Measurements from ENCODE around the gene THADA.
A peak's percentile ranks its signal among the peaks of the same experiment; 100 is the strongest.

The THADA gene

DNA sequence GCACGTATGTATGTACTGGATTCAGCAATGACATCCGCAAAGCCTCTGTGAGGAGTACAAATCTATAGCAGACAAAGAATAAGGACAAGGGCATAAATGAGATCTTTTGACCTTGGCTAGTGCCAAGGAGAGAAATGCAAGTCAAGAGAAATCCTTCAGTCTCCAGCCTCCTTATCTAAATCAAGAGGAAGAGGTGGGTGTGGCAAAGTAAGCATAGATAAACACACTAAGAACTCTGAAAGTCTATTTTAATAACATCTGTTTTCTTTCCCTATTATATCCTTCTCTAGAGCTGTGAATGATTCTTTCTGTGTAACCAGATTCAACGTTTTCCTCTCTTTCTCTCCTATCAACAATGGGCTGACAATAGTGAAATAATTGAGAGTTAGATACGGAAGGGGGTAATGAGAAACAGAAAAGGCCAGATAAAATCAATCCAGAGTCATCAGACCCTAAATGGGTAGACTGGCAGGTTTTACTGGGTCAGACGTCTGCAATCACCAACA lies 250.9 kb downstream of the THADA start:
- DNase-seq (ENCODE audit: low read depth, low spot score): no peak
- no peak for TF ChIP-seq CTCF (IDR thresholded peaks at IDR 0.05; ENCODE audit: low read depth, low read length)
- H3K4me3 ChIP-seq (ENCODE audit: low read depth, low read length): no peak overlapping the region
- in situ Hi-C loops (cut with HindIII; ENCODE audit: low sequenced_read_pairs): no loop called here

GRCh38 chr2:43343573-43344304 lies 252.1 kb downstream of the THADA start:
- in situ Hi-C loops (cut with HindIII; ENCODE audit: low sequenced_read_pairs): no loop called here
- no peak for TF ChIP-seq CTCF (IDR thresholded peaks at IDR 0.05; ENCODE audit: low read depth, low read length)
- peak; percentile 94 for DNase-seq (ENCODE audit: low read depth, low spot score)
- H3K4me3 ChIP-seq (ENCODE audit: low read depth, low read length): no peak overlapping the region

GRCh38 chr2:43341959-43342757 lies 253.7 kb downstream of the THADA start:
- no peak for DNase-seq (ENCODE audit: low read depth, low spot score)
- H3K4me3 ChIP-seq (ENCODE audit: low read depth, low read length): no peak overlapping the region
- TF ChIP-seq CTCF (IDR thresholded peaks at IDR 0.05; ENCODE audit: low read depth, low read length): no peak
- in situ Hi-C loops (cut with HindIII; ENCODE audit: low sequenced_read_pairs): no loop called here

DNA sequence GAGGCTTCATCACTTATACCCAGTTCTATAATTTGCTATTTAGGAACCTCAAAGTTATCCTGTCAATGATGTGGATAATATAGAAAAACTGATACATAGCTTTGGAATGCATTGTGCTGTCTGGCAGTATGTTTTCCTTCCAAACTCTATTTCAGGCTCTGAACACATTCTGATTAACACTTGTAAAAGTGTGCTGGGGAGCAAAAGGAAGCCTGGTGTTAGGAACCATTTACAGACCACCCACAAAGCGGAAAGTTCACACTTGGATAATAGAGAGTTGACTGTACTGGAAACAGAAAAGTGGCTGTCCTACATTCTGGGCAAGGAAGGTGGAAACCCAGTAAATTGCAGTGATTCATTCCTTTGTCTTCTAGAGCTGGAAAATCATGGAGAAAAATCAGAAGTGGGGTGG lies 254.9 kb downstream of the THADA start:
- in situ Hi-C loops (cut with HindIII; ENCODE audit: low sequenced_read_pairs): no loop called here
- peak; percentile 76 for DNase-seq (ENCODE audit: low read depth, low spot score)
- no peak overlapping the region for H3K4me3 ChIP-seq (ENCODE audit: low read depth, low read length)
- no peak for TF ChIP-seq CTCF (IDR thresholded peaks at IDR 0.05; ENCODE audit: low read depth, low read length)

GRCh38 chr2:43340066-43340465 lies 255.8 kb downstream of the THADA start:
- TF ChIP-seq CTCF (IDR thresholded peaks at IDR 0.05; ENCODE audit: low read depth, low read length): no peak
- no peak overlapping the region for H3K4me3 ChIP-seq (ENCODE audit: low read depth, low read length)
- in situ Hi-C loops (cut with HindIII; ENCODE audit: low sequenced_read_pairs): no loop called here
- no peak for DNase-seq (ENCODE audit: low read depth, low spot score)

GRCh38 chr2:43333656-43334144 lies 262.1 kb downstream of the THADA start:
- H3K4me3 ChIP-seq (ENCODE audit: low read depth, low read length): no peak overlapping the region
- TF ChIP-seq CTCF (IDR thresholded peaks at IDR 0.05; ENCODE audit: low read depth, low read length): no peak
- in situ Hi-C loops (cut with HindIII; ENCODE audit: low sequenced_read_pairs): no loop called here
- peak; percentile 60 for DNase-seq (ENCODE audit: low read depth, low spot score)
